Fibroblast of skin of right quadriceps (primary cell): ENCODE measurements around the gene NECTIN4.
"Not testable (repeated sequence)": the region's sequence is repeated elsewhere in the genome, so short reads cannot be mapped to it uniquely, and the experiment has no call there.

Experiments
- DNase-seq: peaks from one replicate; pipeline ENCODE4 v3.0.0-alpha.2; 2013

Gene NECTIN4

DNA sequence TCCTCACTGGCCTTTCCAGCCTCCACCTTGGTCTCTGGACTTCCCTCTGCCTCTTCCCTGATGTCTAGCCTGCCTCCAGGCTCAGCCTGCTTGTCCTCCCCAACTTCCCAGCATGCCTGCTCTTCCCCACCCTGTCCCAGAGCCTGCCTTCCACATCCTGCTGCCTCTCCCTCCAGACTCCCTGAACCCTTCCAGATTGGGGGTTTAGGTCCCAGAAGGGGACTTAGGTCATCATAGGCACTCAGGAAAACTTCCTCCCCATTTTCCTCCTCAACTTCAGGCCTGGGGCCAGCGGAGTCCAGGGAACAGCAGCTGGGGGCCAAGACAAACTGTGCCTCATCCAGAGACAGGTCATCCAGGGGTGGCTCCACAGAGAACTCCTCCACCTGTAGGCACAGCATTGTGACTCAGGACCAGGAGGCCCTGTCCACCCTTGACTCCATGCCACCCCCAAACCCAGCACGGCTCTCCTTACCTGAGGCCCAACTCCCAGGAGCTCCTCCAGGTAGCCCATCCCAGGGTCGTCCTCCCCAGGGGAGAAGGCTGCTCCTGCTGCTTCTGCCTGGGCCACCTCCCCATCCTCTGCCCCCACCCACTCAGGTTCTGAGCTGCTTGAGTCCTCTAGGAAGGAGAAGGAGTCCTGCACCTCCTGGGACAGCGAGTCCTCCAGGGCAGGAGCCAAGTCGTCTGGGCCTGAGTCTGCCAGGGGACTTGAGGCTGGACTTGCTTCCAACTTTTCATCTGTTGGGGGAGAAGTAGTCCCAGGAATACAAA lies 40.2 kb downstream of the NECTIN4 start:
- DNase-seq = no peak

DNA sequence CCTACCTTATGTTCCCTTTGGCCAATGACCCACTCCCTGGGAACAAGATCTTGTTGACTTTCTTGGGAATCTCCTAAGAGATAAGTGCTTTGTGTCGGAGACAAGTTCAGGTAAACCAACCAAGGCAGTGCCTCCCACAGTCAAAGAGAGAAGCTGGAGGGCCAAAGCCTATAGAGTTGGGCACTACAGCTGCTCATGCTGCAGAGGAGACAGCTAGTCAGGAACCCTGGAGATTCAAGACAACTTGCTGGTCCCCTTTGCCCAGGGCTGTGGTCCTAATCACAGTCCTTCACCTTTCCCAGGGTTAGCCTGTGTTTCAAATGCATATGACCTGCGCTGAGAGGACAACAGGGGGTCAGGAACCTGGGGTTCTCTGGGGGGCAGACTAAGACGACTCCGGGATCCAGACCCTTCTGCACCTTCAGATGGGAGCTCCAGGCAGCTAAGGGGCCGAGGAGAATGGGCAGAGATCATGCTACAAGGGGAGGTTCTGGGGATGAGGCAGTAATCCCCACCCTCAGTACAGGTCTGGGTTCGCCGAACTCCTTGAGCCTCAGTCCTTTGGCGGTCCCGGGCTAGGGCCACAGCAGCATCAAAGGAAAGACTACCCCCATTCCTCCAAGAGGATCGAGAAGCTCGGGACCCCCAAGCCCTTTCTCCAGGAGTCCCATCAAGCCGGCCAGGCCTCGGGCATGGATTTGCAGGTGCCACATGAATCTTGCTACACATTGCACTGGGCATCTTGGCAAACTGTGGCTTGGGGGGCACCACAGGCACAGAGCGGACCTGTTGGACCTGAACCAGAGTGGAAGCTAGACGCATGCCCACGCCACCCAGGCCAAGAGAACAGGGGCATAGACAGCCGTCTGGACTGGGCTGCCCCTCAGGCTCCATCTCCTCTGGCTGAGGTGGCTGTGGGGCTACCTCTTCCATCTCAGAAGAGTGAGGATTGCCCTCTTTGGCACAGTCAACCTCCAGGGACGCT lies 41.6 kb downstream of the NECTIN4 start:
- no peak for DNase-seq

GRCh38 chr1:161046605-161047228 lies 42.6 kb downstream of the NECTIN4 start:
- DNase-seq = no peak

GRCh38 chr1:161045736-161046604 lies 43.4 kb downstream of the NECTIN4 start, which contains the start of gene USF1:
Gene USF1, minus strand, starts transcription at chr1:161045977. Its CDS starts 2,702 bp downstream, at chr1:161043275.
- peak; percentile 95 for DNase-seq

DNA sequence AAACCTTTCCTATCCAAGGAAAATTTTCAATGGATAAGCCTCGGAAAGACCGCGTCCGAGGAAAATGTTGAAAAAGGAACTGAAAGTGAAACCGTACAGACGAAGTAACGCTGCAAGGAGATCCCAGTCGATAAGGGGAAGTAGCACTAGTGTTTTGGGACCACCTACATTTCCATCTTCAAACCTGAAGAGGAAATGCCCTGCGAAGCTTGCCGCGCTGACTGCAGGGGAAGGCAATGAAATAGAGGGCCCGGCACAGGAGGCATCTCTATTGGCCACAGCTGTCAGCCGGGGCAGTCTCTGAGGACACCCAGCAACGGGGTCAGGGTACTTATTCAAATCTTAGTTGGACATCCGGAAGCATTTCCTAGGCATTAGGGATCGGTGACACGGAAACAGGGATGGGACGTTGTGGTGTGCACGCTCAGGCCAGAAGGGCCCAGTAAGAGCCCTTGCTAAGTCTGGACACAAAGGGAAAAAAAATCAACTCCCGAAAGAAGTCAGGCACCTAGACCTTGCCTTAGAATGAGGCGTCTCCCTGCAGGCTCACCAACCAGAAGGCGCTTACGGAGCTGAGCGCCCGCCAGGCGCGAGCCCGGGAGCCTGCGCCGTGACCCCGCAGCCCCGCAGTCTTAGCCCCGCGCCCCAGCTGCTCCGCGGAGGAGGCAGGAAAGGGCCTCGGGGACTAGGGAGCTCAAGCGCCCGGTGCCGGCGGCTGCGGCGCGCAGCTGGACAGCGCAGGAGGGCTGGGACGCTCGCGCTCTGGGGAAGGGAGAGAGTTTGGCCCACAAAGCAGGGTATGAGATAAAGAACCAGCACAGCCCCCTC lies 44.2 kb downstream of the NECTIN4 start:
- DNase-seq = peak; percentile 53

DNA sequence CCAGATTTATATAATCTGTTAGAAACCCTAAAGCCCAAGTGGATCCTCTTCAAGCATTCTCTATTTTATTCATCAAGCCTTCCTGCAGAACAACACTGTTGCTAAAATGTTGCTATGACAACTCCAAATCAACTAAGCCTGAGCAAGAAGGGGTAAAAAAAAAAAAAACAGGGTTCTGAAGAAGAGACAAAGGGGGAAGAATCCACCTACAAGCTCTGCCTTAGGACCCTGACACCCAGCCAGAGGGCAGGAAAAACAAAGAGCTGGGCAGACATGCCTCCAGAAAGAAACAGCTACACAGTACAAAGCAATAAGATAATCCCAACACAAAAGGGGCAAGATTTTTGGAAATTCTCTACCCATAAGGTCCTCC lies 44.8 kb downstream of the NECTIN4 start:
- DNase-seq = peak; percentile 13

- DNase-seq = no peak
Measured at GRCh38 chr1:161039546-161039945, 49.8 kb downstream of the NECTIN4 start.

GRCh38 chr1:161039154-161039545 lies 50.2 kb downstream of the NECTIN4 start:
- no peak for DNase-seq

DNA sequence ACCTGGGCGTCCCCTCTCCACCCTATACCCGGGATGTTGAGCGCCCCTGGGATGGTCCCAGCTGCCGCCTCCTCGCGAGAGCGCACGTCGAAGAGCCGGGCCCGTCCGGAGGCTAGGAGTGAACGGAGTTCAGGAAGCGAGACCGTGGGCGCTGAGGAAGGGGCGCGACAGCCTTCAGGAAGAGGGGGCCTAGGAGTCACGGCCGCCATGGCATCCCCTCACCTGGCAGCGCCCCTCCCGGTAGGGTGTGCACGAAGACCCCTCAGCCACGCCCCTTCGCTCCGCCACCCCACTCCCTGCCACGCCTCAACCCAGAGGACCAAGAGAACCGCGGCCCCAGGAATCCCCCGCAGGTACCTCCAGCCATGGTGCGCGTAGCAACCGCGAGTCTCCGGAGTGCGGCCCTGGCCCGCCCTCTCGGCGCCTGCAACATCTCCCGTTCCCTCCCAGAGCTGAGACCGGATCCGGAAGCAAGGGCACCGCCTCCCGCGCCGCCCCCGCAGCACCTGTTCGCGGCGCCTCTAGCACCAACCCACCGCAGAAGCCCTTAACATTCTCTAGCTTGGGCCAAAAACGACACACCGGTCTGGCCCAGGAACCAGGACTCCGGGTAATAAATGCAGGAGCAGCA lies 50.7 kb downstream of the NECTIN4 start, which contains the start of gene TSTD1:
Gene TSTD1 (minus strand): TSS at position 442 of the 631 bp plus-strand sequence. CDS start 75 bp downstream, at position 367.
- no peak for DNase-seq

GRCh38 chr1:161037661-161038522 lies 51.5 kb downstream of the NECTIN4 start:
- no peak for DNase-seq

- DNase-seq = no peak
Measured at GRCh38 chr1:161033751-161034150, 55.6 kb downstream of the NECTIN4 start.

- no peak for DNase-seq
Measured at GRCh38 chr1:161032409-161032808, 56.9 kb downstream of the NECTIN4 start.

DNA sequence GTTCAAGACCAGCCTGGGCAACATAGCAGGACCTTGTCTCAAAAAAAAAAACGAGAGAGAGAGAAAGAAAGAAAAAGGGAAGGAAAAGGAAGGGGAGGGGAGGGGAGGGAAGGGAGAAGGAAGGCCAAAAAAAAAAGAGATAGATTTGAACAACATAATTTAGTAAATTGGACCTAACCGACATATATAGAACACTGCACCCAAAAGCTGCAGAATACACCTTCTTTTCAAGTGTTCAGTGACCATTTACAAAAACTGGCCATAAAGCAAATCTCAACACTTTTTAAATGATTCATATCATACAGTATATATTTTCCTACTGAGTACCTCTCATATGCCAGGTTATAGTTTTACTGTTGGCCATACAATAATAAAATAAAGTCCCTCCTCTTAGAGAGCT lies 57.5 kb downstream of the NECTIN4 start:
- no peak for DNase-seq

DNA sequence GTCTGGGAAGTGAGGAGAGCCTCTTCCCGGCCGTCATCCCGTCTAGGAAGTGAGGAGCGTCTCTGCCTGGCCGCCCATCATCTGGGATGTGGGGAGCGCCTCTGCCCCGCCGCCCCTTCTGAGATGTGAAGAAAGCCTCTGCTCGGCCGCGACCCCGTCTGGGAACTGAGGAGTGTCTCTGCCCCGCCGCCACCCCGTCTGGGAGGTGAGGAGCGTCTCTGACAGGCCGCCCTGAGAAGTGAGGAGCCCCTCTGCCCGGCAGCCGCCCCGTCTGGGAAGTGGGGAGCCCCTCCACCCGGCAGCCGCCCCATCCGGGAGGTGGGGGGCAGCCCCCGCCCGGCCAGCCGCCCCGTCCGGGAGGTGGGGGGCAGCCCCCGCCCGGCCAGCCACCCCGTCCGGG lies 59.9 kb downstream of the NECTIN4 start:
- not testable (repeated sequence) for DNase-seq

DNA sequence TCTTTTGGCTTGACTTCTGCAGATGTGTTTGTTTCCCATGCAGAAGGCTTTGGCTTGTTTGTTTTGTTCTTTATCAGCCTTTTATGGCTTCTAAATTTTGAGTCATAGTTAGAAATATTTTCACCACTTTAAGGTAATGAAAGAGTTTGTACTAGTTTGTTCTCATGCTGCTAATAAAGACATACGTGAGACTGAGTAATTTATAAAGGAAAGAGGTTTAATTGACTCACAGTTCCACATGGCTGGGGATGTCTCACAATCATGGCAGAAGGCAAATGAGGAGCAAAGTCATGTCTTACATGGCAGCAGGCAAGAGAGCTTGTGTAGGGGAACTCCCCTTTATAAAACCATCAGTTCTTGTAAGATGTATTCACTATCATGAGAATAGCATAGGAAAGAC lies 62.4 kb downstream of the NECTIN4 start:
- not testable (repeated sequence) for DNase-seq

DNA sequence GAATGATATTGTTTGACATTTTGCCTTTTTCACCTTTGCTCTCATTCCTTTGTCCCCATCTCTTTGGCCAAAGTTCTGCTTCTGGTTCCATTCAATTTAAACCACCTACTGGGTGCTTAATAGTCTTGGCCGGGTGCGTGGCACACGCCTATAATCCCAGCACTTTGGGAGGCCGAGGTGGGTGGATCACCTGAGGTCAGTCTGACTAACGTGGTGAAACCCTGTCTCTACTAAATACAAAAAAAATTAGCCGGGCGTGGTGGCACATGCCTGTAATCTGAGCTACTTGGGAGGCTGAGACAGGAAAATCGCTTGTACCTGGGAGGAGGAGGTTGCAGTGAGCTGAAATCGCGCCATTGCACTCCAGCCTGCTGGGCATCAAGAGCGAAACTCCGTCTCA lies 66.9 kb downstream of the NECTIN4 start:
- not testable (repeated sequence) for DNase-seq

DNA sequence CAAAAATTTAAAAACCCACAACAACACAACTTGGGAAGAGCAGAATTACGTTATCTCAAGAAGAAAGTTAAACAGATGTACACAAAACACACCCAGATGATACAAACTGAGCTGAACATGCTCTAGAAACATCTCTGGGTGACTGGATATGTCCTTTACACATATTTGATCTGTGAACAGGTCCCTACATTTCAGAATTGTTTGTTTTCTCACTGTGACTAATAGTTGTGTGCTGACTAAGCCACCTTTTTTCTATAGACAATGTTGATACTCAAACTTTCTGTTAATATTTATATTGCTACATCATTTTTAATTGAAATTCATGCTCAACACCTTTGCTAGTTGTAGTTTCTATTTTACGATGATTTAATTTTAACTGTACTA lies 67.4 kb downstream of the NECTIN4 start:
- no peak for DNase-seq

DNA sequence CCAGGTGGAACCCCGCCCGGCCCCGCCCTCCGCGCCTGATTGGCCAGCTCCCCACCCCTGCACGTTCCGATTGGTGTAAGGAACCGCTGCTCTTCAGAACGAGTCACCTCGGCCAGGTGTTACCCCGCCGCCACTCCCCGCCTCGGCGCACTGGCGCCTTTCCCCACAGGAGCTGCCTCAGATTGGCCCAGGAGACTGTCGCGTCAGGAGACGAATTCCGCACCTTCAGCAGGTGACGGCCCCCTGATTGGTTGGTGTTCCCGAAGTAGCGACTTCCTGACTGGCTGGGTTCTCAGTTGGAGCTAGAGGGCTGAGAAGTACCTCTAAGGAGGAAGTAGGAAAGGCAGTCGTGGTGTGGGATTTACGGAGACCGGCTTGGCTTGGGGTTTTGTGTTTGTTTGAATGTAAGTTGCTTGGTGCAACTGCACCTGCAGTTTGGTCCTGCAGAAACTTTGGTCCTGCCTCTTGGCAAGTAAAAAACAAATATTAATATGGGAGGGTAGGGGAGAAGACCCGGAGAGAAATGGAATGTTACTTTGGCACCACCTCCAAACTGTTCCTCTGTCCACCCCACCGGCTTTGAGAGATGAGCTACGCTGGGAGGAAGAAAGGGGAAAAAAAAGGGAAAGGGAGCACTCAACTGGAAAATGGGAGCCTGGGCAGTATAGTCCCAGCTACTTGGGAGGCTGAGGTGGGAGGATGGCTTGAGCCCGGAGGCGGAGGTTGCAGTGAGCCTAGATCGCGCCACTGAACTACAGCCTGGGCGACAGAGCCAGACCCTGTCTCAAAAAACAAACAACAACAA lies 68.0 kb downstream of the NECTIN4 start:
- DNase-seq = no peak
